Keratinocyte (primary cell): ENCODE results near the gene MATN4.

Experiments used
- CTCF ChIP-seq, 3 experiments: IDR thresholded peaks in 1 of 3; conservative IDR thresholded peaks in 1 of 3; optimal IDR thresholded peaks in 1 of 3; 2 replicates in 2 of 3; 3 replicates in 1 of 3; pipeline versions ENCODE3 to v1.5.1; 2011; ENCODE audit warnings: low read length in 3 of 3, mild to moderate bottlenecking in 3 of 3, moderate library complexity in 2 of 3, control low read depth in 1 of 3, inconsistent platforms in 1 of 3; ENCODE audit not compliant: insufficient read depth in 2 of 3; ENCODE audit errors: extremely low read depth in 1 of 3
- EZH2 ChIP-seq: IDR thresholded peaks from one replicate; pipeline ENCODE4 v1.6.1; 2012; ENCODE audit warnings: inconsistent platforms, mild to moderate bottlenecking, low read length, moderate library complexity

DNA sequence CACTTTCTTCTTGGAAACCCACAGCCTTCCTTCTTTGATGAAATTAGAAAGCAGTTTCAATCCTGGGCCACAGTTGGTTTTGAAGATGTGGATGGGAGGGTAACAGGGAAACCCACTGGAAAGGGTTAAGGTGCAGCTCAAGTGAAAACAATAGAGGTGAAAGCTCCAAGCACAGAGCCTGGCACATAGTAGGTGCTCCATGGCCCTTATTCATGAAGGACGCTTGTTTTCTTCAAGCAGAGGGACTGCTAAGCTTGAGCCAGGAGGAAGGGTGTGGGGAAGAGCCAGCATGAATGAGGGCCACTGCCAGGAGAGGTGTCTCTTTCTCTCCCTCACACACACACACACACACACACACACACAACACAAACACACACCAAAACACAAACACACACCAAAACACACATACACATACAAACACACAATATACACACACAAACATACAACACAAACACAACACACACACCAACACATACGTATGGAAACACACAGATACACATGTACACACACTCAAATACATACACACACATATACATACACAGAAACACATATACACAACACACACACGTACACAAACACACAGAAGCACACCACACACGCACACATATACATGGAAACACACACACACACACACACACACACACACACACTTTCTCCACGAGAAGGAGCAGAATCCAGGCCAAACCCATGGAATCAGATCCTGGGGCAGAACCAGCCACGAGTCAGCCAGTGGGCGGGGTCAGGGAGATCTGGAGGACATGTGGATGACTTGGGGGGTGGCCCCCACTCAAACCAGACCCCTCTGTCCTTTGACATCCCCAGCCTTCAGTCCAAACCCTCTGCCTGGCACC, 25.2 kb downstream of the MATN4 start:
- TF ChIP-seq CTCF (optimal IDR thresholded peaks at IDR 0.05 in 1 of 3, IDR thresholded peaks at IDR 0.05 in 1 of 3, conservative IDR thresholded peaks at IDR 0.05 in 1 of 3; ENCODE audit: extremely low read depth in 1 of 3, insufficient read depth in 2 of 3, low read length in 3 of 3): no peak
- TF ChIP-seq EZH2: no peak
